Fibroblast of lung (primary cell): ENCODE measurements around the gene SPACA4.
"Not testable (repeated sequence)": the region's sequence is repeated elsewhere in the genome, so short reads cannot be mapped to it uniquely, and the experiment has no call there.

Experiments used
- EZH2 ChIP-seq: IDR thresholded peaks from 2 replicates; pipeline ENCODE4 v1.5.1; 2012; ENCODE audit warnings: low read length, control low read depth, mild to moderate bottlenecking; ENCODE audit errors: missing control alignments
- TF ChIP-seq, protein P1 (sequence below), 2 donors: IDR thresholded peaks in 1 of 2; conservative IDR thresholded peaks in 1 of 2; 1 replicate in 1 of 2; 2 replicates in 1 of 2; pipeline ENCODE4 v1.5.1; 2011 to 2012; ENCODE audit warnings: low read length in 2 of 2, control low read depth in 1 of 2, inconsistent platforms in 1 of 2, low read depth in 1 of 2, mild to moderate bottlenecking in 1 of 2

DNA sequence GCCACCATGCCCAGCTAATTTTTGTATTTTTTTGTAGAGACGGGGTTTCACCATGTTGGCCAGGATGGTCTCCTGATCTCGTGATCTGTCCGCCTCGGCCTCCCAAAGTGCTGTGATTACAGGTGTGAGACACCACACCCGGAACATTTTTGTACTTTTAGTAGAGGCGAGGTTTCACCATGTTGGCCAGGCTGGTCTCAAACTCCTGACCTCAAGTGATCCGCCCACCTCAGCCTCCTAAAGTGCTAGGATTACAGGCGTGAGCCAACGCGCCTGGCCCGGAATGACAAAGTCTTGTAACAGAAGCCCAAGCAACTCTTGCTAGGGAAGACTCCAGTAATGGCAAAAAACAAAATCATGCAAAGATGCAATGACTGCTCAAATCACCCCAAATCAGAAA lies 25.7 kb downstream of the SPACA4 start:
- TF ChIP-seq EZH2: not testable (repeated sequence)
- TF ChIP-seq, protein P1, sequence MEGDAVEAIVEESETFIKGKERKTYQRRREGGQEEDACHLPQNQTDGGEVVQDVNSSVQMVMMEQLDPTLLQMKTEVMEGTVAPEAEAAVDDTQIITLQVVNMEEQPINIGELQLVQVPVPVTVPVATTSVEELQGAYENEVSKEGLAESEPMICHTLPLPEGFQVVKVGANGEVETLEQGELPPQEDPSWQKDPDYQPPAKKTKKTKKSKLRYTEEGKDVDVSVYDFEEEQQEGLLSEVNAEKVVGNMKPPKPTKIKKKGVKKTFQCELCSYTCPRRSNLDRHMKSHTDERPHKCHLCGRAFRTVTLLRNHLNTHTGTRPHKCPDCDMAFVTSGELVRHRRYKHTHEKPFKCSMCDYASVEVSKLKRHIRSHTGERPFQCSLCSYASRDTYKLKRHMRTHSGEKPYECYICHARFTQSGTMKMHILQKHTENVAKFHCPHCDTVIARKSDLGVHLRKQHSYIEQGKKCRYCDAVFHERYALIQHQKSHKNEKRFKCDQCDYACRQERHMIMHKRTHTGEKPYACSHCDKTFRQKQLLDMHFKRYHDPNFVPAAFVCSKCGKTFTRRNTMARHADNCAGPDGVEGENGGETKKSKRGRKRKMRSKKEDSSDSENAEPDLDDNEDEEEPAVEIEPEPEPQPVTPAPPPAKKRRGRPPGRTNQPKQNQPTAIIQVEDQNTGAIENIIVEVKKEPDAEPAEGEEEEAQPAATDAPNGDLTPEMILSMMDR (conservative IDR thresholded peaks at IDR 0.05 in 1 of 2, IDR thresholded peaks at IDR 0.05 in 1 of 2; ENCODE audit: low read depth in 1 of 2, low read length in 2 of 2): not testable (repeated sequence)
